GM12891 (cell line): ENCODE measurements around the gene AHSG.

Experiments
- DNase-seq: peaks from one replicate; pipeline ENCODE4 v3.0.0; 2011; ENCODE audit warnings: low spot score; ENCODE audit not compliant: insufficient read length
- FAIRE-seq: peaks from 2 replicates; lab custom pipeline; 2011; peaks lifted over from hg19 to GRCh38; lab: Jason Lieb, UNC
- PAX5 ChIP-seq: IDR thresholded peaks from 2 replicates; pipeline ENCODE4 v1.6.1; 2011; ENCODE audit warnings: low read length, moderate library complexity, mild to moderate bottlenecking; ENCODE audit not compliant: insufficient read depth, severe bottlenecking
- POLR2A ChIP-seq: IDR thresholded peaks from 2 replicates; pipeline ENCODE4 v1.6.1; 2011; ENCODE audit warnings: low read depth, low read length, control low read depth
- POLR2AphosphoS5 ChIP-seq: IDR thresholded peaks from 2 replicates; pipeline ENCODE4 v1.6.1; 2011; ENCODE audit warnings: low read depth, low read length, control low read depth
- POU2F2 ChIP-seq: IDR thresholded peaks from 2 replicates; pipeline ENCODE4 v1.6.1; 2011; ENCODE audit warnings: low read depth, mild to moderate bottlenecking, control low read depth, low read length, moderate library complexity
- SPI1 ChIP-seq: IDR thresholded peaks from 2 replicates; pipeline ENCODE4 v1.6.1; 2011; ENCODE audit warnings: low read depth, low read length, control low read depth
- TAF1 ChIP-seq: IDR thresholded peaks from 2 replicates; pipeline ENCODE4 v1.6.1; 2011; ENCODE audit warnings: low read depth, low read length, control low read depth

Gene AHSG

DNA sequence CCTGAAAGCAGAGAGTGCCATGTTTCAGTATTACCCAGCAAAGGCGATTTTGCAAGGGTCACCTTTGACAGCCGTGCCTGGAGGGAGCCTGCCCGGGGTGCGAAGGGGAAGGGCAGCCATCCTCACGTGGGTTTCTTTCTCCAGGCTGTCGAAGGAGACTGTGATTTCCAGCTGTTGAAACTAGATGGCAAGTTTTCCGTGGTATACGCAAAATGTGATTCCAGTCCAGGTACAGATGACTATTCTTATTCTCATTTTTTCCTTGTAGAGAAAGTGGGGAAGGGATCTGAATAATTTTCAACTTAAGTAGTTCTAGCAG, 3.4 kb downstream of the AHSG start:
- DNase-seq (no peak), FAIRE-seq (no peak)
- no peak for TF ChIP-seq POLR2A
- TF ChIP-seq POLR2AphosphoS5 = no peak

- DNase-seq (peak; percentile 81), FAIRE-seq (peak; percentile 83)
- TF ChIP-seq TAF1 = no peak
- TF ChIP-seq POU2F2 = 0 out of 2 replicates have a peak, but pooled peaks have one; percentile 44
- TF ChIP-seq SPI1 = peak; percentile 55; the same call in 1 of the 2 replicates
Measured at GRCh38 chr3:186617036-186617946, 4.4 kb downstream of the AHSG start.

DNA sequence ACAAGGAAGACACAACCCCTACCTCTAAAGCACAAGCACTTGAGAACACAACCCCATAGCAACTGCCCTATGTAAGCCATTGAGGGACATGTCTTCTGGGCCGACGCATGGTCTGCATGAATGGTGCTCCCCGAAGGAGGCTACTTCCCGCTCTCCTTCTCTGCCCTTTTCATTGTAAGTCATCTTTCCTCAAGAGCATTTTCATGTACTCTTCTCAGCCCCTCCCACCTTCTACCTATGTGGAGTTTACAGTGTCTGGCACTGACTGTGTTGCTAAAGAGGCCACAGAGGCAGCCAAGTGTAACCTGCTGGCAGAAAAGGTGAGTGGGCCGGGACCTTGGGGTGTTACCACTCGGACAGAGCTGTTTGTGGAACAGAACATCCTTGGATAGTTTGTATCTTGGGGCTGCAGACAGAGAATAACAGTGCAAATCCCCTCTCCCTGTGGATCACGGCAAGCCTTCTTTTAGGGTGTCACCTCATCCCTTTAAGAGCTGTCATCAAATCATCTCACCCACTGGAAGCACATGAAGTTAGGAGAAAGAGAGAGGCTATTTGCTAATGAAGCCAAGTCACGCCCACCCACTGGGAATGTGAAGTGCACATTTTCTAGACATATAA, 5.6 kb downstream of the AHSG start:
- TF ChIP-seq TAF1 (no peak), POU2F2 (no peak), PAX5 (no peak), SPI1 (no peak), POLR2A (no peak), POLR2AphosphoS5 (no peak)

GRCh38 chr3:186619787-186620212, 6.9 kb downstream of the AHSG start:
- no peak for DNase-seq
- TF ChIP-seq POLR2AphosphoS5 (no peak), SPI1 (no peak), POLR2A (no peak), POU2F2 (no peak), TAF1 (no peak), PAX5 (no peak)
- no peak for FAIRE-seq

More for the DNA sequence above, 5.6 kb downstream of the AHSG start:
- DNase-seq (no peak), FAIRE-seq (no peak)

DNA sequence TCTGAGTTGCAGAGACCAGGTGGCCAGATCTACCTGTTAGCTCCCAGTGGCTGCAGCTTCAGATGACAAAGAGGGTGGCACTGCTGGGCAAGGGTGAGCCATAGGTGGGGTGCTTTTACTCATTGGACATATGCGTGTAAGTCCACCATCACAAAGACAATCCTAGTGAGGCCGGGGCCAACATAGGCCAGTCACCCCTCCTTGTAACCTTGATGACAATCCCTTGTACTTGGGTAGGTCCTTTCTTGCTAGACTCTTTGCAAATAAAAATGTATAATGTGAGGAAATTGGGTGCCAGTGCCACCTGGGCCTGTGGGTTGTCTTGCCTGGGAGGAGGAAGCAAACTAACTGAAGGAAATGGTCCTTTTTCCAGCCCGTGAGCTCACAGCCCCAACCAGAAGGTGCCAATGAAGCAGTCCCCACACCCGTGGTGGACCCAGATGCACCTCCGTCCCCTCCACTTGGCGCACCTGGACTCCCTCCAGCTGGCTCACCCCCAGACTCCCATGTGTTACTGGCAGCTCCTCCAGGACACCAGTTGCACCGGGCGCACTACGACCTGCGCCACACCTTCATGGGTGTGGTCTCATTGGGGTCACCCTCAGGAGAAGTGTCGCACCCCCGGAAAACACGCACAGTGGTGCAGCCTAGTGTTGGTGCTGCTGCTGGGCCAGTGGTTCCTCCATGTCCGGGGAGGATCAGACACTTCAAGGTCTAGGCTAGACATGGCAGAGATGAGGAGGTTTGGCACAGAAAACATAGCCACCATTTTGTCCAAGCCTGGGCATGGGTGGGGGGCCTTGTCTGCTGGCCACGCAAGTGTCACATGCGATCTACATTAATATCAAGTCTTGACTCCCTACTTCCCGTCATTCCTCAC, 7.6 kb downstream of the AHSG start:
- FAIRE-seq (no peak), DNase-seq (no peak)
- TF ChIP-seq POLR2AphosphoS5 = no peak
- no peak for TF ChIP-seq PAX5
- TF ChIP-seq POLR2A = no peak
- TF ChIP-seq SPI1 = no peak
- no peak for TF ChIP-seq POU2F2
- no peak for TF ChIP-seq TAF1

DNA sequence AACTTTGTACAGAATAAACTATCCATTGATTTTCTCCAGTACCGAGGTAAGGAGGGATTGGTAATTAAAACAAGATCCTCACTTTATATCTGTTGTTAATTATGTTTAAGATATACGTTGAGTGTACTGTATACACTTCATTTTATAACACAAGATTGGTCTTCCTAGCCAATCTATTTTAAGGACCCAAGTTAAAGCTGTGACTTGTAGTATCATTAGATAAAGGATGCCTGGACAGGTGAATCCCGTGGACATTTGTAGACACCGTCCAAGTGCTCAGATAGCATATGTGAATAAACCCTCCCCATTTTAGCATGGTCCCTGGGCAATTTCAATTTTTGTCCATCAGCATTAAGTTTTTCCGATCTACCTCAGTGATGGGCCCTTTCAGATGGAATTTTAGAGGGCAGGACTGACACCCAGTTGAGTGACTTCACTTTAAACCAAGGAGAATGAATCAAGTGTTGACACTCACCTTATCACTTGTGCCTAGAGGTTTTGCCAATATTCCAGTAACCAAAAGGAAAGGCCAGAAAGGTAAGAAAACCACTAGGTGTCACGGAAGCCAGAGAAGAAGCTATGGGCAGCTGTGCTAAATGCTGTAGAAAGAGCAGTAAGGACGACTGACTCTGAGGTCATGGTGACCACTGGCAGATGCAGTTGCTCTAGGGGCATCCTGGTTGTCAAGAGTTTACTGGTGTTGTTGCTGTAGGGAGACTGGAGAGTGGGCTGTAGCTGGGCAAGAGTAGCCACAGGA, 9.2 kb downstream of the AHSG start:
- FAIRE-seq (no peak), DNase-seq (no peak)
- TF ChIP-seq POLR2AphosphoS5 = no peak
- TF ChIP-seq SPI1 = no peak

- DNase-seq = no peak
- TF ChIP-seq POLR2A (no peak), POLR2AphosphoS5 (no peak), TAF1 (no peak), POU2F2 (no peak), PAX5 (no peak), SPI1 (no peak)
Measured at GRCh38 chr3:186622651-186623310, 9.9 kb downstream of the AHSG start.

DNA sequence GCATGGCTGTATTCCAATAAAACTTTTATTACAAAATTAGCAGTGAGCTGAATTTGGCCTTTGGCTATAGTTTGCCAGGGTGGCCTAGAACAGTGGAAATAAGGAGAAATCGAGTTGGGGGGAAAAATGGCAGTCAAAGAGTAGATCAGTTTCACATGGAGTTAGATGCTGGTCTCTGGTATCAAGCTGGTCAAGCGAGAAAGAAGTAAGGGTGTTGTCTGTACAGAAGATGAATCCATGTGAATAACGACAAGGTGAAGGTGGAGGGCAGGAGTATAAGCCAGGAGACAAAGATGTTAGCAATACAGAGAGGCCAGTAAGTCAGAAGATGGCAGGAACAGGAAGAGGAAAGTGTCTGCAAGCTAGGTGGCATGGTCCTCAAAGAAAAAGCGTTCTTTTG, 11.7 kb downstream of the AHSG start:
- FAIRE-seq (no peak), DNase-seq (no peak)
- TF ChIP-seq SPI1 = no peak
- no peak for TF ChIP-seq PAX5
- no peak for TF ChIP-seq TAF1
- TF ChIP-seq POLR2A = no peak
- no peak for TF ChIP-seq POU2F2
- TF ChIP-seq POLR2AphosphoS5 = no peak

More at GRCh38 chr3:186622651-186623310, 9.9 kb downstream of the AHSG start:
- FAIRE-seq = no peak
